ENCODE data around the gene COMMD4.

DNA sequence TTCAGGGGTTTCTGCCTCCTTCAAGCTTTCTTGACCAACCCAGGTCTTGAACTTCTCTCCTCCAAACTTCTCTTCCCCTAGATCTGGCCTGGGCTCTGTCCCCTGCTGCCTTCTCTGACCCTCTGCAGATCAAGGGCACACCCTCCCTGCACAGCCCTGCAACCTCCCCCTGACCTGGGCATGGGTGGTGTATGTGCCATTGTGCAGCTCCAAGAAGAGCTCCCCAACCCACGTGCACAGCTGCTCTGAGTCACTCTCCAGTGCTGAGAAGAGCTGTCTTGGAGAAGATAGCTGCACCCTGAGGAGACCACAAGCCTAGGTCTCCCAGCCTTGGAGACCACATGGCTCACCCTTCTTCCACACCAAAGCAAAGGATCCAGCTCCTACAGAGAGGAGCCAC lies 24.5 kb downstream of the COMMD4 start:
- TF ChIP-seq, protein P1, sequence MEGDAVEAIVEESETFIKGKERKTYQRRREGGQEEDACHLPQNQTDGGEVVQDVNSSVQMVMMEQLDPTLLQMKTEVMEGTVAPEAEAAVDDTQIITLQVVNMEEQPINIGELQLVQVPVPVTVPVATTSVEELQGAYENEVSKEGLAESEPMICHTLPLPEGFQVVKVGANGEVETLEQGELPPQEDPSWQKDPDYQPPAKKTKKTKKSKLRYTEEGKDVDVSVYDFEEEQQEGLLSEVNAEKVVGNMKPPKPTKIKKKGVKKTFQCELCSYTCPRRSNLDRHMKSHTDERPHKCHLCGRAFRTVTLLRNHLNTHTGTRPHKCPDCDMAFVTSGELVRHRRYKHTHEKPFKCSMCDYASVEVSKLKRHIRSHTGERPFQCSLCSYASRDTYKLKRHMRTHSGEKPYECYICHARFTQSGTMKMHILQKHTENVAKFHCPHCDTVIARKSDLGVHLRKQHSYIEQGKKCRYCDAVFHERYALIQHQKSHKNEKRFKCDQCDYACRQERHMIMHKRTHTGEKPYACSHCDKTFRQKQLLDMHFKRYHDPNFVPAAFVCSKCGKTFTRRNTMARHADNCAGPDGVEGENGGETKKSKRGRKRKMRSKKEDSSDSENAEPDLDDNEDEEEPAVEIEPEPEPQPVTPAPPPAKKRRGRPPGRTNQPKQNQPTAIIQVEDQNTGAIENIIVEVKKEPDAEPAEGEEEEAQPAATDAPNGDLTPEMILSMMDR (IDR thresholded peaks at IDR 0.05; ENCODE audit: insufficient read depth, low read length, poor library complexity, severe bottlenecking): no peak
- no peak for TF ChIP-seq EZH2phosphoT487 (conservative IDR thresholded peaks at IDR 0.05; ENCODE audit: low read length)
